GM19455 (cell line): ENCODE measurements around the gene MAGI2.
"Not testable (repeated sequence)": the region's sequence is repeated elsewhere in the genome, so short reads cannot be mapped to it uniquely, and the experiment has no call there.

ENCODE experiments used
- ATAC-seq: cut with Tn5 transposase; IDR thresholded peaks from one replicate; pipeline ENCODE4 v1.9.1; 2021; ENCODE audit not compliant: unreplicated experiment

MAGI2 gene

DNA sequence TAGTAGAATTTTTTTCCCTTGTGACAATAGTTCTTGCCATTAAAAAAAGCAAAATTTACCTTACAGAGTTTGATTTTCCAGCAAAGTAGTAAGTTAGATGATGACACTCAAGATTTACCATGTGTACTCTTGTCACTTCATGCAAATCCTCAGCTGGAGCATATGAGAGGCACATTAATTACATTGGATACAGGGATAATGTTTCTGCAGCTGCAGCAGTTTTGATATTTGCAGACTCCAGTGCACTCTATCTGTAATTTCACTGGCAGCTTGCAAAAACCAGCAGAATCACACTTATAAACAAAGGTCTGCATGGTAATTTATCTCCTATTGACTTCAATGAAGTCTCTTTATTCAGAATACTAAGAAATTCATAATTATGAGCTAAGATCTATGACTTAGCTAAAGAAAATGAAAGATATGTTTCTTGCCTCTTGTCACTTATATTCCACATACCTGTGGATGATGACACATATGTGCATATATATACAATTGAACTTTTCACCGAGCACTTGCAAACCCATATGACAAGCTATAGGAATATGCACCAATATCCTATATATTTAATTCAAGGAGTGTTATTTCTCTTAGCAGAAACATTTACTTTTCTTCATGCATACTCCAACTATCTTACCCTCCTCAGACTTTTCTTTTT is 1124.3 kb downstream of the MAGI2 start:
- ATAC-seq, result no peak

DNA sequence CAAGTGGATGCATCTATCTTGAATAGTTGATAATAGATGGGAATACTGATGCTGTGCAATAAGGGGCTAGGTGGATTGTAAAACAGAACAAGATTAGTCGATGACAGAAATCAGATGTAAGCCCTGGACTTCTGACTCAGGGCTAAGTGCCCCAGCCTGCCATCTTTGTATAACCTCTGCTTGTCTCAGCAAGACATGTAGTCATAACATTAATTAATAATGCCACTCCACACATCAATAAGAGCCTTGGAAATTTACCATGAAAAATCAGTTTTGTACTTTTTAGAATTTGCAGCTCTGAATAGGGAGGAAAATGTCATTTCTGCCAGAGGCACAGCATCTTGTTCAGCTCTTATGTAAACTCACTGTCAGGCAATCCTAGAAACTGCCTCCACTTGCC is 1125.7 kb downstream of the MAGI2 start:
- no peak for ATAC-seq

DNA sequence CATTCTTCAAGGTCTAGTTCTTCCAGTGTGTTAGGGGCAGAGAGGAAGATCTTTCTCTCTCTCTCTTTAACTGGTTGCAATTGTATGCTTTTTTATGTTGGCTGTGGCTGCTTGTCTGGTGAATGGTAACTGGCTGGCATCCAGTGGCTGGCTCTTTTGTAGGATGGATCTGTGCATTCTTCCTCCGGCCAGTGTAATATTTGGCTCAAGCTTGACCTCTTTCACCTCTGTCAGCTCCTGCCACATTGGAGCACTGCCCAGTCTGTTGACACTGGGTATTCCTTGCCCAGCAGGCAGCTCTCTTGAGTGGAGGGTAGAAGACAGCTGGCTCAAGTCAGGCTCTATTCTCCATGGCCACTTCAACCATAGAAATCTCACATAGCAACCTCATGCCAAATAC is 1126.6 kb downstream of the MAGI2 start:
- no peak for ATAC-seq

DNA sequence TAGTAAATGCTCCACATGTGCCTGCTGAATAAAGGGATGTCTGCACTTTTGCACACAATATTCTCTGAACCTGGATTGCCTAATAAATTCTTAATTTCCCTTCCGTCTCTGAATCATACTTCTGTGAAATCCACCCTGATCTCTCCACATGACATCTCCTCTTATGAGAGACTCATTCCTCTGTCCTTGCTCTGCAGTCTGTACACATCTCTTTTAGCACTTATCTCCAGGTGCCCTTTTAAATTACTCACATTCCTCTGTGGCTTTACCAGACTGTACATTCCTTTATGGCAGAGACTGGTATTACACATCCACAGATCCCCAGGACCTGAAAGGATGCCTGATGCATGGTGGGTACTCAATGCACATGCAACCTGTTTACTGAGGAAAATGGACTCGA is 1127.3 kb downstream of the MAGI2 start:
- no peak for ATAC-seq

DNA sequence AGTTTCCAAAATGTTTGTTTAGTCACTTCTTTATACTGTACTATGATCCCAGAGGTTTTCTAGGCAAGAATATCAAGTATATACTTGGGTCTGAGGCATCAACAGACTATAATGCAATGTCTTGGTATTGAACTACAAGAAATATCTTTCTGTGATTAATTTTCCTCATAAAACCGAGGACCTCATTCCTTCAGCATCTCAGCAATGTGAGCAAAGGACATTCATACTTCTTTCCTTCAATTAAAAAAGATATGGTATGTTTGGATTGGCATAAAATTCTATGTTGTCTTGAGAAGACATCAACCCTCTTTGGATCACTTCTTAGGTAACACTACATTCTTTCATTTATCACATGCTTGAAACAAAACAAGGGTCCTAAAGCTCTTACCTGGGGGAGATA is 1130.3 kb downstream of the MAGI2 start:
- no peak for ATAC-seq

DNA sequence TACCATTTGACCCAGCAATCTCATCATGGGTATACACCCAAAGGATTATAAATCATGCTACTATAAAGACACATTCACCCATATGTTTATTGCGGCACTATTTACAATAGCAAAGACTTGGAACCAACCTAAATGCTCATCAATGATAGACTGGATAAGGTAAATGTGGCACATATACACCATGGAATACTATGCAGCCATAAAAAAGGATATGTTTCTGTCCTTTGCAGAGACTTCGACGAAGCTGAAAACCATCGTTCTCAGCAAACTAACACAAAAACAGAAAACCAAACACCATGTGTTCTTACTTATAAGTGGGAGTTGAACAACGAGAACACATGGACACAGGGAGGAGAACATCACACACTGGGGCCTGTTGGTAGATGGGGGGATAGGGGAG is 1131.2 kb downstream of the MAGI2 start:
- ATAC-seq, result not testable (repeated sequence)

DNA sequence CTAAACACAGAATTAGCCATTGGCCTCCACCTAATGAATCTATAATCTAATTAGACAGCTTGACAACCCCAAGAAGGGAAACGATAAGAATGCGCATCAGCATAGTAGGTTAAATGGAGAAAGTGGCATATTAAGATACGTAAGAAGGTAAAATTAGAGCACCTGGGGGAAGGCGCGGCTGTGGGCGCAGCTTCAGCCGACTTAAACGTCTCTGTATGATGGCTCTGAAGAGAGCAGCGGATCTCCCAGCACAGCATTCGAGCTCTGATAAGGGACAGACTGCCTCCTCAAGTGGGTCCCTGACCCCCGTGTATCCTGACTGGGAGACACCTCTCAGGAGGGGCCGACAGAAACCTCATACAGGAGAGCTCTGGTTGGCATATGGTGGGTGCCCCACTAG is 1136.1 kb downstream of the MAGI2 start:
- ATAC-seq, result no peak

DNA sequence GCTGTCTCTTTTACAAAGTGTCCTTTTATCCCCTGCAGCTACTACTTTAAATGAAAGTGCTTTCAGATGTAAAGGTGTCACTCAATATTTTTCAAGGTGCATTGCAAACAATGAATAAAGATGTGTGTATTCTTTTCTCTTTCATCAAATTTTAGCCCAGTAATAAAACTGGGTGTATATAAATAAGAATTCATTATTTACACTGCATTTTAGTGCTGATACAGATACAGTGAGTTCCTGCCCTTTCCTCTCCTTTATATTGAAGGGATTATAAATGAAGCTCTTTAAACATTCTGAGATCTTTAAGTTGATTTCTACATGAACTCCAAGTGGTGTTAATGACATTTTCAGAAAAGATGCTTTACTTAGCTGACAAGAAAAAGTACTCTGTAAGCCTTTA is 1137.4 kb downstream of the MAGI2 start:
- ATAC-seq, result no peak

DNA sequence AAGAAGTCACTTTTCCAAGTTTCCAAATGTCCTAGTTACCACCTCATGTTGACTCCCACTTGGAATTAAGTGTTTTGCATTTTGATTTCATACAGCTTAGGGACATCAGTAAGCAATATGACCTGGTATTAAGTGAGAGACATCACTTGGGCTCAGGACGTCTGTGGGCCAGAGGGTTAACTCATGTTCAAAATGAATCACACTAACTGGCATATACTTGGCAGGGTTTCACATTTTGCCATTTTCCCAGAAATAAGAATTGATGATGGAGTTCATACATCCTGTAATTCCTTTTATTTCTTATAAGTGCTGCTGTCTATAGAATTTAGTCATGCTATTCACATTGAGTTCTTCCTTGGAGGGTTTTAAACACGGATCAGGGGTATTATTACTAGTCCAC is 1138.3 kb downstream of the MAGI2 start:
- no peak for ATAC-seq

DNA sequence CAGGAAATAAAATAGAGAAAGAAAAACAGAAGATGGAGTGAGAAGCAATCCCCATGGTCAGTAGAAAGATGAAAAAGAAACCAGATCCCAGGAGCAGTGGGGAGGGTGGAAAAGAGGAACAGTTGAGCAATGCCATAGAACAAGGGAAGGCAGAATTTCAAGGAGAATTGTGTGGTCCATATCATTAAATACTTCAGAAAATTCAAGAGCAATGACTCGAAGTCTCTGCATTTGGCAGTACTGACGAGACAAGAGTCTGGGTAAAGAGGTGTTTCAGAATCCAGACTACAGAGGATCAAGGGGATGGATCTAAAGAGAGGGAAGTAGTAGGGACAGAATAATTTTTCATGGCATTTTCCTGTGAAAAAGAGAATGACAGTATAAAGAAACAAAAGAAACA is 1142.3 kb downstream of the MAGI2 start:
- no peak for ATAC-seq

DNA sequence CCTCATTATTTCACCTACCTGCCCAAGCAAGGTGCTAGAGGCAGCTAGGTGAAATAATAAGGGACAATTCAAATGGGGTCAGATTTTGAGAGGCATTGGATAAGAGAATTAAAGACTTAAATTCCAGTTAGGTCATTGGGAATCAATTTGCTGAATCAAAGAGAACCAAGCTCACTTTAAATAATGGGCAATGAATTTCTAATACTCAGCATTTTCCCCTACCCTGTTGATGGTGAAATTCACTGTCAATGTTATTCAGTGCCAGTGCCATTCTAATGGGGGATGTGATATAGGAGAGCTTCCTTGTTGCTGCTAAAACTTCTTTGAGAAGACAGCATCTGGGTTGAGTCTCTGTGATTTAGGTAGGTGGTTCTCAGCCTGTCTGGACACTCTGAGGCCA is 1145.6 kb downstream of the MAGI2 start:
- ATAC-seq, result no peak

DNA sequence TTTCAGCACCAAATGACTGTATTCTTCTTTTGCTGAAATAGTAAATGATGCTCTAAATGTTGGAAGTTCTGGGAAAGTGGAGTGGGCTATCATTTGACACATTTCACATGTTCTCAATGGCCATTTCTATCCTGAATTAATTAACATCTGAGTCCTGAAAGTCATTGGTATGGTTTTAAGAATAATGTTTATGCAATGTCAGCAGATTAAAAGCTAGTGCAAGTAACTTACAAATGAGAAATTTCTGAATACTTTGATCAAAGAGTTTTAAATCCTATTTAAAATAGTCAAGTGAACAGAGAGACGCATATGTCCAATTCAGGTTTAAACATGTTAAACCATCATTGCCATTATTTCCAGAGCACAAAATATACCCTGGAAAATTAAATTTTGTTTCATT is 1146.8 kb downstream of the MAGI2 start:
- no peak for ATAC-seq

DNA sequence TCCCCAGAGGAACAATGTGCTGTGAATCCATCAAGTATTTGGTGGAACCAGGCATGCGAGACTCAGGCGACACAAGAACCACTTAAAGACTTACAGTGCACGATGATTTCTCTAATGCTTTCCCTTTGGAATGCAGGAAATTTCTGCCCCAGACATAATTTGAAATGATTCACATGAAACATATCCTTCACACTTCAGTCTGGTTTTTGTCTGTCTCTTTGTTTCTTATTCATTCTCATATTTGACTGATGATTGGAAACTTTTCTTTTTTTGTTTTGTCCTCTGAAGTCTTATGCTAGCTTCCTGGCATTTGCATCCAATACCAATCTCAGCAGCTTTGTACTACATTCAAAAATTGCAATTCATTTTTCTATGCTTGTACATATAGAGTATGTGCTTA is 1152.1 kb downstream of the MAGI2 start:
- no peak for ATAC-seq

DNA sequence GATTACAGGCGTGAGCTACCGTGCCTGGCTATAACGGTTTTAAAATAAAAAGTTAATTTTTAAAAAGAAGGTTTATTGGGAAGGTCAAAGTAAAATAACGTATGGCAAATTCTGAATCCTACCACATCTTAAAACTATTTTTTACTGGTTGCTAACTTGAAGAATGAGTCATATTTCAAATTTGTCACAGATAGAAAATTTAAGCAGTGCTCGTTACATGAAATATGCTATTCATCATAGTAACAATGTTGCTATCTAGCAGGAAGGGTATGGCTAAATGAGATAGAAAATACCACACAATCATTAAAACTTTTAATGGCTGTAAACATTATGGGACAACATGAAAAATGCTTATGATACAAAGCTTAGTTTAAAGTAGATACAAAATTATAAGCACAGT is 1154.4 kb downstream of the MAGI2 start:
- ATAC-seq, result no peak

DNA sequence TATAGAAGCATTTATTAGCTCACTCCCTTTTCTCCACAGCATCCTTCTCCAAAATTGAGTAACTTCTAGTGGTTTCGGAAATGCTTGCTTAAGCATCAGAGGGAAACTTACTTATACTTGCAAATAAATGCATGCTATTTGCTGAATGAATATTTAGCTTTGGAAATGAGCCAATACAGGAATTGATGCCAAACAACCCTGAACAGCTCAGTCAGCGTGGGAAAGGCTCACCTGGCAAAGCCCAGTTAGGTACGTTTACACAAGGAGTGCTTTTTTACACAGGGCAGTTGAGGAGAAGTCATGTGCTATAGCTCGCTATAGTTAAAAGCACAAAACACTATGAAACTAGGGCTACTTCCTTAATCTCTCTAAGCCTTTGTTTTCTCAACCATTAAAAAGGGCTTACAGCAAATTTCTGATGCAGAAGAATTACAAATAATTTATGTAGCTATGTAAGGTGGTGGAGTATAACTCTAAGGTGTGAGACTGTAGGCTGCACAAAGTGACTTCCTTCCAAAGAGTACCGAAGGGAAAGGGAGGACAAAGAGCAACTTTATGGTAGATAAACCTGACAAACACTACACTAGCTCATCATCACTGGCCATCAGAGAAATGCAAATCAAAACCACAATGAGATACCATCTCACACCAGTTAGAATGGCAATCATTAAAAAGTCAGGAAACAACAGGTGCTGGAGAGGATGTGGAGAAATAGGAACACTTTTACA is 1156.7 kb downstream of the MAGI2 start:
- ATAC-seq, result no peak

DNA sequence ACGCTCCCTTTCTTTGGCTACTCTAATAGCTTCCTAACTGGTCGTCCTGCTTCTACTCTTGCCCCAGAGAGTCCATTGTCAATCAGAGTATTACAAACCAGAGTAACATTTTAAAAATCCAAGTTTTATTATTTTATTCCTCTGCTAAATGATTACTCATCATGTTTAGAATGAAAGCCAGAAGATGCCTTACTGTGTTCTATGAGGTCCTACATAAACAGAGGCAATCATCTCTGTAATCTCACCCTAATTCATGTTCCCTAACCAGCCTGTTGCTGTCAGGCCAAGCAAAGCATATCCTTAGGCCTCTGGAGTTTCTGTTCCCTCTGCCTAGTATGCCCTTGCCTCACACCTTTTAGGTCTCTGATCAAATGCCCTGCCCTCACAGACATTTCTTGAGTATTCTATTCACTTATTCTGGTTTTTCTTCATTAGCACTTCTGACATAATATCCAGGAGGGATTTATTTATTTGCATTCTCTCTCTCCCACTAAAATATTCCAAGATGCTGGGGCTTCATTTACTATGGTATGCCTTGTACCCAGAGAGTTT is 1157.3 kb downstream of the MAGI2 start:
- no peak for ATAC-seq

DNA sequence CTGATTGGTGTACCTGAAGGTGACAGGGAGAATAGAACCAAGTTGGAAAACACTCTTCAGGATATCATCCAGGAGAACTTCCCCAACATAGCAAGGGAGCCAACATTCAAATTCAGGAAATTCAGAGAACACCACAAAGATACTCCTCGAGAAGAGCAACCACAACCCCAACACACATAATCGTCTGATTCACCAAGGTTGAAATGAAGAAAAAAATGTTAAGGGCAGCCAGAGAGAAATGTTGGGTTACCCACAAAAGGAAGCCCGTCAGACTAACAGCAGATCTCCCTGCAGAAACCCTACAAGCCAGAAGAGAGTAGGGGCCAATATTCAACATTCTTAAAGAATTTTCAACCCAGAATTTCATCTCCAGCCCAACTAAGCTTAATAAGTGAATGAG is 1164.0 kb downstream of the MAGI2 start:
- not testable (repeated sequence) for ATAC-seq

DNA sequence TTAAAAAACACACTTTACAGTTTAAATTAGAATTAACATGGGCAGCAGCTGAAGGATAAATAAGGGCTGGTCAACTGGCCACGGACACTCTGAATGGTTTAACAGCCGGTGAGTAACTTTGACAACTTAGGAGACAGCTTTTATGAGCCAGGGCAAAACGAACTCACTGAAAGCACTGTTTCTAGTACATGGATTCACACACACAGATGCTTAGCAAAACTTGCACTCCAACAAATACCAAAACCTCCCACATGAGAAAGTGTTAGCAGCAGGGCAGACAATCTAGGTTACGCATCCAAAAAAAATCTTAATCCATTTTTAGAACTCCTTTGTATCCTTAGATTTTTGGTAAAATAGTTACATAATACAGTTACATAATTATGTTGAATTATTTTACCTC is 1168.5 kb downstream of the MAGI2 start:
- ATAC-seq, result no peak

DNA sequence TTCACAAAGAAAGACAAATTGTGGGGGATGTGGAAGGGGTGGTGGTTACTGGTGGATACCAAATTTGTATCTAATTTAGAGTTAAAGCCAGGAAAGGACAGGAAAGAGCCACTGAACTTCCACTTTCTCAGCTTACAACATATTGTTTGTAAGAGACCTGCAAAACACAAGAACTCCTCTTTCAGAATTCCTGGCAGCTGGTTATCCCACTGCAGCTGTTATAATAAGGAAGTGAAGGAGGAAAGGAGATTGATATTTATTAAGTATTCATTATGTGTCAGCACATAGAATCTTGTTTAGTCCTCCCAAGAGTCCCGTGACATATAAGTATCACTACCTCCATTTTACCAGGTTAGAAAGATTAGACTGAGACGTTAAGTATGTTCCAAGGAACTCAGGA is 1173.2 kb downstream of the MAGI2 start:
- no peak for ATAC-seq

DNA sequence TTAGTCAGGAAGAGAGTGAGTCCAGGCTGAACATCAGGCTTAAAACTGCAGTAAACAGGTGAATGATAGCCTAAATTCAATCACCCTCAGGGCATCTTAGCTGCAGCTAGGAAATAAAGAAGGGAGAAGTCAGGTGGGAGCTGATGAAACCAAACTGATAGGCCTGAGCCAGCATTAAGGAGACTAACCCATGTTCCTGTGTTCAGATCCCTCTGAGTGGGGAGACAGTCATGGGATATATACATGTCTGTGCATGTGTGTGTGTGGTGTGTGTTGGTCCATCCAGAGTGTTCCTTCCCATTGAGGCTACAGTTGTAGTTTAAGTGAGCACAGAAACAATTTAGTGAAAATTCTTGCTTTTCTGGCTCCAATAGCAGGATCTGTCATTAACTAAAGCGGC is 1174.0 kb downstream of the MAGI2 start:
- no peak for ATAC-seq

DNA sequence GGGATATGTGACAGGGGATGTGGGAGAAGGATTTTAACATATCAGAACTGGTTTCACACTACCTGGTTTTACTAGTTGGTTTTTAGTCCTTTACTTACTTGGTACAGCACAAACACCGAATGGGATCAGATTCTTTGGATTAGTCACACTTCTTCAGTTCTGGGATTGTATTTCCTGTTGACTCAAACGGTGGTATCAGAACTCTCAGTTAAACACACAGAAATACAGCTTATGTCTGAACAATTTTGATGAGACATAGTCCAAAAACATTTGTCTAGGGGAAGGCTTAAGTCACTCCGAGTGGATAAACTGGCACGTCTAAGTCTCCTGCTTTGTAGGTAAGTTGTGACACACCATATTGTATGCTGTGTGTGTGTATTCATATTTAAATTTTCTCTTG is 1174.4 kb downstream of the MAGI2 start:
- ATAC-seq, result no peak

DNA sequence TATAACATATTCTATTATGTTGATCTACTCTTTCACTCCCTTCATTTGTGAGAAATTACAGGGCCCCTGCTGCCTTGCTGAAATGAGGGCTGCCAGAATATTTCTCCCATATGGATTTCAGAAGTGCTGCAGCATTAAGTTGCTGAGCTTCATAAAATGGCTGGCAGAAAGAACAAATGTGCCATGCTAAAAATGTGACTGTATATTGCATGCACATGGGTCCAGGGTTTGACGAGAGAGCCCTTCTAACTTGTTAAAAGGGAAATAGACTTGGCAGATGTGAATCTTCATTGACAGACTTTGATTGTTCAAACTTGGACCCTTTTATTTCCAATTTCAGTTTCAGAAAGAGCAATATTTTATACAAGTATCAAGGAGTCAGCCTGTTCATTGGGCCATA is 1186.3 kb downstream of the MAGI2 start:
- no peak for ATAC-seq

DNA sequence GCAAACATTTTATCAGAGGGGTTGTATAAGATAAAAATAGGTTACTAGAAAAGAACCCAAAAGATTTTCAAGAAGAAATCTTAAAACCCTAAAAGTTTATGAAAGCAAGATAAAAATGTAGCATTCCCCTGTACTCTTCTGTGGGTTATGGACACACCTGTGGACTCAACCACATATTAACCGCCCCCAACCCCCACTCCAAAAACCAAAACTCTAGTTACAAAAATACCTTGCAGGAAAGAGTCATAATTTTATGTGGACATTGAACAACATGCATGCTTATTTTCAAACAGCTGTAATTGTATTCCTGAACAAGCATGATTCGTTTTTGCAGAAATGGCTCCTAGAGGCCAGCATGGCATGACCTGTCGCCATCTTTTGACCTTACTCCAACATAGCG is 1188.0 kb downstream of the MAGI2 start:
- no peak for ATAC-seq
